Ovary (tissue), 9 donors: ENCODE data around the gene ACTL10. TPM values are rescaled to one million over a fixed set of nuclear protein-coding genes. Genes with fewer than 3 reads are reported as not detected.

Experiments used
- DNase-seq, 5 donors: peaks; one replicate each; pipeline ENCODE4 v3.0.0-alpha.2; 2019 to 2020
- H3K27ac ChIP-seq, 2 donors: fragments of 200-600 bp; one replicate each; pipeline versions ENCODE4 v1.5.1 to v1.8.0; 2019 to 2022
- H3K27me3 ChIP-seq: fragments of 200-600 bp; one replicate; pipeline ENCODE4 v1.8.0; 2022
- H3K36me3 ChIP-seq: fragments of 200-600 bp; sonication (generic); one replicate; pipeline ENCODE4 v1.5.1; 2019
- H3K4me1 ChIP-seq: one replicate; pipeline ENCODE4 v1.8.1; 2013; ENCODE audit warnings: mild to moderate bottlenecking, moderate library complexity; ENCODE audit not compliant: insufficient read depth
- H3K4me3 ChIP-seq: fragments of 200-600 bp; sonication (generic); one replicate; pipeline ENCODE4 v1.5.1; 2017
- H3K9me3 ChIP-seq, 2 donors: fragments of 200-600 bp in 1 of 2; sonication (generic) in 1 of 2; one replicate each; pipeline versions ENCODE4 v1.5.1 to v1.8.1; 2013 to 2019; ENCODE audit warnings: mild to moderate bottlenecking in 1 of 2, moderate library complexity in 1 of 2
- CTCF ChIP-seq, 3 donors: fragments of 450-650 bp in 2 of 3; fragments of 200-600 bp in 1 of 3; IDR thresholded peaks; one replicate each; pipeline versions ENCODE4 v1.5.1 to v1.8.0; 2016 to 2022; ENCODE audit warnings: antibody characterized with exemption in 3 of 3, mild to moderate bottlenecking in 1 of 3
- EP300 ChIP-seq: sonication (generic); formaldehyde crosslinking; IDR thresholded peaks from one replicate; pipeline ENCODE4 v1.6.1; 2017; ENCODE audit warnings: antibody characterized with exemption
- POLR2A ChIP-seq: fragments of 450-650 bp; IDR thresholded peaks from one replicate; pipeline ENCODE4 v1.6.1; 2017; ENCODE audit warnings: antibody characterized with exemption, mild to moderate bottlenecking, moderate library complexity
- WGBS, 3 donors: extraction: QIAGEN DNeasy Blood & Tissue Kit in 1 of 3; methylation state at CpG; one replicate each; pipeline versions ENCODE4 v1.1.5 to v1.1.7; 2013 to 2017; 5-methylcytosine and 5-hydroxymethylcytosine counted together
- intact Hi-C, 4 donors: fragments of 100-400 bp; cut with DNase I; formaldehyde crosslinking; loops; one replicate each; pipeline versions ENCODE4 v1.11.0 to v1.15.1; 2022 to 2023
- polyA plus RNA-seq, 2 donors: library from polyadenylated mRNA; stranded (reverse); fragments of 200-250 nt in 1 of 2; fragments of 350-450 nt in 1 of 2; fragmentation: Illumina TruSeq in 1 of 2; extraction: RNeasy Lipid Tissue Mini Kit (QIAGEN cat#74804) in 1 of 2; gene quantifications; one replicate each; pipeline ENCODE4 v1.2.3, GENCODE V29; 2013 to 2014
- total RNA-seq, 7 donors: library from RNA; depleted of rRNA in 2 of 7; stranded (reverse); fragments of >200 nt in 2 of 7; fragmentation: NEBNext Ultra II Directional in 3 of 7; extraction: Animal tissue kit (Norgen Biotek cat#: 25700) in 3 of 7; gene quantifications; one replicate each; pipeline versions ENCODE4 v1.1.0 to v1.2.4, GENCODE V29; 2016 to 2023
- donor health status: DM: no; HTN: no; CAD: no; lungs with moderate emphysema.
- donor health status: DM: no; HTN: no; CAD: no.
- donor health status: Bipolar disorder and iron deficiency.
- donor health status: DM: yes; HTN: yes; CAD: no.
- donor health status: DM: no; HTN: no; CAD: no.
- donor health status: DM: yes; HTN: yes; CAD: no.

The ACTL10 gene
- total and polyA plus RNA-seq, 9 donors: 0.59 to 2.4 (median 1.6) TPM; not detected in 1

GRCh38 chr20:33668466-33669155 lies 1.9 kb downstream of the ACTL10 start:
- peak in 2 of 5 donors; percentile 30 to 52 for DNase-seq
- intact Hi-C loops: loop anchor here in 2 of 4 donors (5.0 to 10.0 kb wide), 2 partner anchors 64 to 66 kb away; partner anchors contain the start of gene ZNF341 (in 2 of the 2)
- H3K4me1 ChIP-seq: peaks cover 18% of the 10 kb centered on the region
- H3K36me3 ChIP-seq: no peaks in the 10 kb centered on the region
- H3K27ac ChIP-seq: no peak overlapping the region
- WGBS, 3 donors: 79 to 82% (median 79%) methylated on average over 13 of the region's 13 CpGs
- TF ChIP-seq EP300 (no peak), POLR2A (no peak), CTCF (IDR thresholded peaks at IDR 0.05) (no peak)
- no peak overlapping the region for H3K4me3 ChIP-seq
- H3K27me3 ChIP-seq: no peaks in the 10 kb centered on the region
- no peaks in the 10 kb centered on the region for H3K9me3 ChIP-seq

DNA sequence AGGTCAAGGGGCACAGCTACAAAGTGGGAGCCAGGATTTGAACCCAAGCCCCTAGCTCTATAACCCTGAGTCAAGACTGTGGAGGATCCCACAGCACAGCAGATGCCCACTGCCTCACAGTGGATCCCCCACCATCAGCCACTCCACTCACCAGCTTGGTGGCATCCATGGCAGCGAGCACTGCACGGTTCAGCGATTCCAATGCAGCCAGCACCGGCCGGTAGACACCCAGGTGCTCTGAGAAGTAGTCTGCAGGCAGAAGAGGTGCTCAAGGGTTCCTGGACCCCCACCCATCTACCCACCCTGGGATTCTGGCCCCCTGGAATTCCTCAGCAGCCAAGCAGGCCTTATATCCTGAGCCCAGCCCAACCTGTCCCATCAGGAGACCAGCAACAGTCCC lies 2.5 kb downstream of the ACTL10 start:
- intact Hi-C loops: loop anchor here in 2 of 4 donors (5.0 to 10.0 kb wide), 2 partner anchors 63 to 66 kb away; partner anchors contain the start of gene ZNF341 (in 2 of the 2)
- TF ChIP-seq POLR2A (no peak), CTCF (IDR thresholded peaks at IDR 0.05) (no peak), EP300 (no peak)
- DNase-seq: no peak

DNA sequence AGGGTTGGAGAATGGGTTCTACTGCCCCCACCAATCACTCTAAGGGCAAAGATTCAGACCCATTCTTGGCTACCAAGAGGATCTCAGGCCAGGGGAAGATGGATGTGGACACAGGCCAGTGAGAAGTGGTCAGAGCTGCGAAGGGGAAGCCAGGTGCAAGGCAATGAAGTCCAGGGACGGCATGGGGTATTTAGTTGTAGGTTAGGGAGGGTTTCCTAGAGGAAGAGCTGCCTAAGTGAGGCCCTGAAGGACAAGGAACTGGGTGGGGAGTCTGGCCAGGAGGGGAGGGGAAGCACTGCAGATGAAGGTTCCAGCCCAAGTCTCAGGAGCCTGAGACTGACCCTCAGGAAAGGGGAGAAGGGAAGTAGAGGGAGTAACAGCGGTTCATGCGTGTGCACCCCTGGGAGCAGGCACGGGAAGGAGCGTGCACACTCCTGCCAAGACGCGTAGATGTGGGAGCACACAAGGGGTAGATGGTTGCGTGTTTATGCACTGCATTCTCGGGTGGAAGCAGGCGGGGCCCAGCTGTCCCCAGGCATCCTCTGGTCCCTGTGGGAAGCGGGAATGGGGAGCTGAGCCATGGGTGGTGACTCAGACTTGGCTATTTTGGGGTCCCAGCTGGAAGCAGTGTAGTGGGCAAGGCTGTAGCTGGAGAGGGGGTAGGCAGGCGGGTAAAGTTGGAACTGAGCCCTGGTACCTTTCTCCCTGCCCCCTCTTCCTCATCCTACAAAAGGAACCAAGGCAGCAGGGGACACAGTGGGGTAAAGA lies 3.3 kb downstream of the ACTL10 start:
- H3K4me1 ChIP-seq: peaks cover 16% of the 10 kb centered on the region
- H3K36me3 ChIP-seq: no peaks in the 10 kb centered on the region
- 80 to 83% (median 80%) methylated on average over 13 of the region's 13 CpGs for WGBS, 3 donors
- TF ChIP-seq EP300 (no peak), CTCF (IDR thresholded peaks at IDR 0.05) (no peak), POLR2A (no peak)
- no peak overlapping the region for H3K4me3 ChIP-seq
- H3K27me3 ChIP-seq: no peaks in the 10 kb centered on the region
- no peaks in the 10 kb centered on the region for H3K9me3 ChIP-seq
- no peak overlapping the region for H3K27ac ChIP-seq
- peak in 3 of 5 donors; percentile 9 to 38 (median 26) for DNase-seq
- intact Hi-C loops: loop anchor here in 2 of 4 donors (5.0 to 10.0 kb wide), 3 partner anchors 62 to 145 kb away; partner anchors contain the start of genes ZNF341 (in 2 of the 2) and CHMP4B (in 1 of the 2)

More for the DNA sequence above, 2.5 kb downstream of the ACTL10 start:
- Histone ChIP-seq H3K27me3 (no peaks in the 10 kb centered on the region), H3K9me3 (no peaks in the 10 kb centered on the region), H3K36me3 (no peaks in the 10 kb centered on the region), H3K4me3 (no peak overlapping the region), H3K27ac (no peak overlapping the region), H3K4me1 (peaks cover 15% of the 10 kb centered on the region)
- 92 to 96% (median 93%) methylated on average over 5 of the region's 5 CpGs for WGBS, 3 donors

- H3K36me3 ChIP-seq: no peaks in the 10 kb centered on the region
- DNase-seq: peak in 1 of 5 donors; percentile 9
- intact Hi-C loops: loop anchor here in 1 of 4 donors (10.0 kb wide), 1 partner anchor 144 kb away; the partner anchor contains the start of gene CHMP4B
- peak overlapping the region in 1 of 2 donors; percentile 93 for H3K27ac ChIP-seq
- TF ChIP-seq EP300 (no peak), CTCF (IDR thresholded peaks at IDR 0.05) (no peak), POLR2A (no peak)
- H3K4me1 ChIP-seq: peaks cover 18% of the 10 kb centered on the region
- no peak overlapping the region for H3K4me3 ChIP-seq
- H3K9me3 ChIP-seq: no peaks in the 10 kb centered on the region
- WGBS, 3 donors: 78 to 85% (median 84%) methylated on average over 6 of the region's 6 CpGs
- H3K27me3 ChIP-seq: no peaks in the 10 kb centered on the region
These were observed 4.2 kb downstream of the ACTL10 start for GRCh38 chr20:33670715-33671499.
